MM.1S (cell line): Measurements from ENCODE around the gene DIRAS3.

ENCODE experiments used
- DNase-seq: peaks from one replicate; pipeline ENCODE4 v3.0.0-alpha.2; 2015
- H2AFZ ChIP-seq: fragments of 300-600 bp; sonication (generic); 2 replicates; pipeline ENCODE4 v1.6.0; 2016; ENCODE audit warnings: antibody characterized with exemption, low read length
- H3F3A ChIP-seq: fragments of 300-600 bp; sonication (generic); 2 replicates; pipeline ENCODE4 v1.6.1; 2016; ENCODE audit warnings: mild to moderate bottlenecking, antibody characterized with exemption, low read length, moderate library complexity, mixed read lengths; ENCODE audit not compliant: insufficient read depth
- H3K27ac ChIP-seq: fragments of 300-600 bp; sonication (generic); 2 replicates; pipeline ENCODE4 v1.5.1; 2016; ENCODE audit warnings: mild to moderate bottlenecking, low read length
- H3K27me3 ChIP-seq: fragments of 300-600 bp; sonication (generic); replicated peaks from 2 replicates; pipeline ENCODE4 v1.6.0; 2016; ENCODE audit warnings: low read length; ENCODE audit not compliant: insufficient read depth
- H3K36me3 ChIP-seq: fragments of 300-600 bp; sonication (generic); replicated peaks from 2 replicates; pipeline ENCODE4 v1.6.1; 2016; ENCODE audit warnings: mild to moderate bottlenecking, low read length, mixed read lengths; ENCODE audit not compliant: insufficient read depth
- H3K4me1 ChIP-seq: fragments of 300-600 bp; sonication (generic); 2 replicates; pipeline ENCODE4 v1.6.1; 2016; ENCODE audit warnings: low read length, mixed read lengths
- H3K4me2 ChIP-seq: fragments of 300-600 bp; sonication (generic); 2 replicates; pipeline ENCODE4 v1.6.0; 2016; ENCODE audit warnings: low read depth, low read length
- H3K4me3 ChIP-seq: fragments of 300-600 bp; sonication (generic); 2 replicates; pipeline ENCODE4 v1.5.1; 2016; ENCODE audit warnings: low read length, mixed read lengths
- H3K79me2 ChIP-seq: fragments of 300-600 bp; sonication (generic); 2 replicates; pipeline ENCODE4 v1.6.1; 2016; ENCODE audit warnings: mixed run types, low read length, mixed read lengths
- H3K9ac ChIP-seq: fragments of 300-600 bp; sonication (generic); 2 replicates; pipeline ENCODE4 v1.6.1; 2016; ENCODE audit warnings: low read length, mixed read lengths
- H3K9me2 ChIP-seq: fragments of 300-600 bp; sonication (generic); replicated peaks from 2 replicates; pipeline ENCODE4 v1.6.1; 2016; ENCODE audit warnings: mild to moderate bottlenecking, low read length, mixed read lengths; ENCODE audit not compliant: insufficient read depth
- H3K9me3 ChIP-seq: fragments of 300-600 bp; sonication (generic); replicated peaks from 2 replicates; pipeline ENCODE4 v1.6.1; 2016; ENCODE audit warnings: mild to moderate bottlenecking, low read length, mixed read lengths; ENCODE audit not compliant: insufficient read depth
- H4K20me1 ChIP-seq: fragments of 300-600 bp; sonication (generic); 2 replicates; pipeline ENCODE4 v1.6.1; 2016; ENCODE audit warnings: mild to moderate bottlenecking, low read length, moderate library complexity, mixed read lengths; ENCODE audit not compliant: insufficient read depth
- CTCF ChIP-seq: fragments of 300-600 bp; sonication (generic); IDR thresholded peaks from 2 replicates; pipeline ENCODE4 v1.5.1; 2016; ENCODE audit warnings: antibody characterized with exemption, low read length, mixed read lengths
- EZH2 ChIP-seq: fragments of 300-600 bp; sonication (generic); optimal IDR thresholded peaks from 2 replicates; pipeline ENCODE3; 2017; ENCODE audit warnings: low read depth, mild to moderate bottlenecking, antibody characterized with exemption, low read length, mixed read lengths
- EZH2phosphoT487 ChIP-seq: fragments of 300-600 bp; sonication (generic); IDR thresholded peaks from 2 replicates; pipeline ENCODE4 v1.6.1; 2018; ENCODE audit warnings: antibody characterized with exemption, low read length

Gene DIRAS3

DNA sequence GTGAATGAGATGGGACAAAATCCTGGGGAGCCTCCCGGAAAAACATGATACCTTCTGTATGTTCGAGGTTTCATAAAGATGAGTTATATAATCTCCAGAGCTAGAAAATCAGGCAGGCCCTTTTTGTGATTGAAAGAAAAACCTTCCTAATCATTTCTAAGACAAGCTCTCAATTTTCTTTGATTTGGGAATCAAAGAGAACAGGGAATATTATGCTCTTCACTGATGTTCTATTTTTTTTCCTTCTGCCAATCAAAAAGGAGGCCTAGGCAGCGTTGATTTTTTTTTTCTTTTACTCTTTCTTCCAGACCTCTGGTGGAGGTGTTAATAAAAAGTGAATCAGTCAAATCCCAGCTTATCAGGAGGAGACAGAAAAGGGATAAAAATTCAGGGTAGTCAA, 34.5 kb downstream of the DIRAS3 start:
- Histone ChIP-seq H3K27ac (no peak overlapping the region), H3K4me3 (no peak overlapping the region), H3K9ac (no peak overlapping the region), H3K27me3 (no peaks in the 10 kb centered on the region), H2AFZ (no peak overlapping the region), H3K36me3 (no peaks in the 10 kb centered on the region), H3K79me2 (no peaks in the 10 kb centered on the region), H3K9me3 (no peaks in the 10 kb centered on the region), H3F3A (no peaks in the 10 kb centered on the region), H3K4me1 (no peaks in the 10 kb centered on the region), H3K9me2 (no peaks in the 10 kb centered on the region), H4K20me1 (no peaks in the 10 kb centered on the region), H3K4me2 (no peak overlapping the region)
- TF ChIP-seq EZH2 (no peak), CTCF (no peak), EZH2phosphoT487 (no peak)
- DNase-seq, result no peak

DNA sequence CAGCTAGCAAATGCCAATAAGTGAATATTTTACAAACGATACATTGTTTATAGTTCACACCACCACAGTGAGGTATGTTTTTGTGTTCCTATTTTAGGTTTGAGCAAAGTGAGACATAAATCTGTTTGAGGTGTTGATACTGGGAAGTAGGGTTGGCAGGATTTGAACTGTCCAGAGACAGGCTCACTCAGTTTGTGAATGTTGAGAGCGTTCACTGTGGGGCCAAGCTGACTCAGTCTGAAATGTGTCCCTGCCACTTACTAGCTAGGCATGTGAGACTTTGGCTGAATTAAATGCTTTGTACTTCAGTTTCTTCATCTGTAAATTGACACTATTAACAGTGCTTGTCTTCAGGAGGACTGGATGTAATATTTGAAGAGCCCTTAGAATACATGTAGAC, 35.1 kb downstream of the DIRAS3 start:
- Histone ChIP-seq H3F3A (no peaks in the 10 kb centered on the region), H4K20me1 (no peaks in the 10 kb centered on the region), H3K4me2 (no peak overlapping the region), H3K4me1 (no peaks in the 10 kb centered on the region), H3K4me3 (no peak overlapping the region), H3K9ac (no peak overlapping the region), H3K79me2 (no peaks in the 10 kb centered on the region), H3K9me3 (no peaks in the 10 kb centered on the region), H3K36me3 (no peaks in the 10 kb centered on the region), H3K9me2 (no peaks in the 10 kb centered on the region), H2AFZ (no peak overlapping the region), H3K27ac (no peak overlapping the region), H3K27me3 (no peaks in the 10 kb centered on the region)
- no peak for DNase-seq
- no peak for TF ChIP-seq EZH2phosphoT487

DNA sequence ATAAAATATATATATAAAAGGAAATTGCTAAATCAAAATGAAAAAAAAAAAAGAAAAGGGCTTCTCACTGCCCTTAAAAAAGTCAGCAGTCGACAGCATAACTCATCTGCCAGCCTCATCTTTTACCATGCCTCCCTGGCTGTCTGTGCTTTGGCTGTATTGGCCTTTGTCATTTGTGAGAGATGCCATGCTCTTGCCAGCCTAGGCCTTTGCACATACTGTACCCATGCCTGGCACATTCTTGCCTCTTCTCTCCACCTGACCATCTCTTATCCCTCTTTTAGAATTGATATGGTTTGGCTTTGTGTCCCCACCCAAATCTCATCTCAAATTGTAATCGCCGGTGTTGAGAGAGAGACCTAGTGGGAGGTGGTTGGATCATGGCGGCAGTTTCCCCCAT, 37.1 kb downstream of the DIRAS3 start:
- no peak overlapping the region for H3K27ac ChIP-seq
- no peak for TF ChIP-seq CTCF
- TF ChIP-seq EZH2, result no peak
- TF ChIP-seq EZH2phosphoT487, result no peak
- H3K4me2 ChIP-seq, result no peak overlapping the region

GRCh38 chr1:68011657-68012375, 38.6 kb downstream of the DIRAS3 start:
- TF ChIP-seq CTCF (no peak), EZH2phosphoT487 (no peak), EZH2 (no peak)
- no peak overlapping the region for H3K27ac ChIP-seq
- no peaks in the 10 kb centered on the region for H3F3A ChIP-seq
- H3K27me3 ChIP-seq, result no peaks in the 10 kb centered on the region
- H3K36me3 ChIP-seq, result no peaks in the 10 kb centered on the region
- no peaks in the 10 kb centered on the region for H3K4me1 ChIP-seq
- H3K9ac ChIP-seq, result no peak overlapping the region
- H3K4me3 ChIP-seq, result no peak overlapping the region
- no peak for DNase-seq
- no peaks in the 10 kb centered on the region for H3K9me3 ChIP-seq
- H2AFZ ChIP-seq, result no peak overlapping the region
- H3K4me2 ChIP-seq, result no peak overlapping the region
- no peaks in the 10 kb centered on the region for H3K79me2 ChIP-seq
- no peaks in the 10 kb centered on the region for H3K9me2 ChIP-seq
- no peaks in the 10 kb centered on the region for H4K20me1 ChIP-seq

More for the DNA sequence above, 37.1 kb downstream of the DIRAS3 start:
- Histone ChIP-seq H3K27me3 (no peaks in the 10 kb centered on the region), H3K4me3 (no peak overlapping the region), H3K9me2 (no peaks in the 10 kb centered on the region), H2AFZ (no peak overlapping the region), H3F3A (no peaks in the 10 kb centered on the region), H3K4me1 (no peaks in the 10 kb centered on the region), H3K9ac (no peak overlapping the region), H3K36me3 (no peaks in the 10 kb centered on the region), H4K20me1 (no peaks in the 10 kb centered on the region), H3K79me2 (no peaks in the 10 kb centered on the region), H3K9me3 (no peaks in the 10 kb centered on the region)
- DNase-seq, result no peak
